BLaER1 treated with 17β-estradiol and CSF1 and Interleukin-3, amounts not matched to agents 10 nM and 100 nM (cell line): ENCODE results near the gene UQCRQ.

Experiments
- H3K27ac ChIP-seq, 11 experiments: shearing (Covaris generic); formaldehyde crosslinking; 2 replicates each; pipeline ENCODE4 v1.8.1; 2022
- H3K27me3 ChIP-seq, 11 experiments: shearing (Covaris generic); formaldehyde crosslinking; 2 replicates each; pipeline ENCODE4 v1.8.1; 2022
- H3K36me3 ChIP-seq, 11 experiments: shearing (Covaris generic); formaldehyde crosslinking; 2 replicates each; pipeline ENCODE4 v1.8.1; 2022
- H3K4me1 ChIP-seq, 10 experiments: shearing (Covaris generic); formaldehyde crosslinking; 2 replicates each; pipeline ENCODE4 v1.8.1; 2022
- H3K4me2 ChIP-seq, 11 experiments: shearing (Covaris generic); formaldehyde crosslinking; 2 replicates each; pipeline ENCODE4 v1.8.1; 2022
- H3K4me3 ChIP-seq, 10 experiments: shearing (Covaris generic); formaldehyde crosslinking; 2 replicates each; pipeline ENCODE4 v1.8.1; 2022
- H3K9ac ChIP-seq, 11 experiments: shearing (Covaris generic); formaldehyde crosslinking; 2 replicates each; pipeline ENCODE4 v1.8.1; 2022
- H3K9me3 ChIP-seq, 11 experiments: shearing (Covaris generic); formaldehyde crosslinking; replicated peaks in 1 of 11; 2 replicates each; pipeline ENCODE4 v1.8.1; 2022
- H4K20me1 ChIP-seq, 11 experiments: shearing (Covaris generic); formaldehyde crosslinking; 2 replicates each; pipeline ENCODE4 v1.8.1; 2022
- Cebpa-rat ChIP-seq, 11 experiments: shearing (Covaris generic); IDR thresholded peaks; 2 replicates each; pipeline ENCODE4 v1.8.1; 2022

Gene UQCRQ

GRCh38 chr5:132829742-132830435 is 36.6 kb upstream of the UQCRQ start:
- no peak for TF ChIP-seq Cebpa-rat (IDR thresholded peaks at IDR 0.05)
- Histone ChIP-seq H4K20me1 (peaks cover 0 to 50% (median 19%) of the 10 kb centered on the region in 11 experiments; a peak in 15 of 22 replicates), H3K27me3 (peaks cover 49 to 79% (median 72%) of the 10 kb centered on the region in 11 experiments), H3K4me3 (peak overlapping the region; percentile 60 to 88 (median 73)), H3K4me2 (peak overlapping the region; percentile 87 to 97 (median 95)), H3K27ac (peak overlapping the region; percentile 52 to 83 (median 69); a peak in 21 of 22 replicates), H3K4me1 (peaks cover 5 to 28% (median 14%) of the 10 kb centered on the region in 10 experiments; a peak in 17 of 20 replicates), H3K9me3 (no peaks in the 10 kb centered on the region; a peak in 1 of 22 replicates), H3K36me3 (peaks cover 0 to 32% (median 0%) of the 10 kb centered on the region in 11 experiments; a peak in 9 of 22 replicates), H3K9ac (peak overlapping the region; percentile 72 to 93 (median 82))

GRCh38 chr5:132830436-132831094 is 35.9 kb upstream of the UQCRQ start, which contains the start of gene SHROOM1:
SHROOM1 (minus strand) TSS chr5:132830647; CDS start chr5:132826140, 4,507 bp downstream.
- Histone ChIP-seq H3K27ac (peak within 1 kb of the TSS; percentile 52 to 83 (median 69); a peak in 21 of 22 replicates), H3K9ac (peak within 1 kb of the TSS; percentile 72 to 93 (median 82)), H3K27me3 (peaks cover 43 to 72% (median 66%) of the 10 kb centered on the region in 11 experiments), H3K9me3 (no peaks in the 10 kb centered on the region; a peak in 1 of 22 replicates), H3K4me1 (peaks cover 5 to 34% (median 15%) of the 10 kb centered on the region in 10 experiments; a peak in 17 of 20 replicates), H3K4me2 (peak within 1 kb of the TSS; percentile 87 to 97 (median 95)), H4K20me1 (peaks cover 0 to 43% (median 12%) of the 10 kb centered on the region in 11 experiments; a peak in 14 of 22 replicates), H3K4me3 (peak within 1 kb of the TSS; percentile 60 to 88 (median 73)), H3K36me3 (peaks cover 0 to 26% (median 0%) of the 10 kb centered on the region in 11 experiments; a peak in 9 of 22 replicates)
- TF ChIP-seq Cebpa-rat (IDR thresholded peaks at IDR 0.05) = no peak

DNA sequence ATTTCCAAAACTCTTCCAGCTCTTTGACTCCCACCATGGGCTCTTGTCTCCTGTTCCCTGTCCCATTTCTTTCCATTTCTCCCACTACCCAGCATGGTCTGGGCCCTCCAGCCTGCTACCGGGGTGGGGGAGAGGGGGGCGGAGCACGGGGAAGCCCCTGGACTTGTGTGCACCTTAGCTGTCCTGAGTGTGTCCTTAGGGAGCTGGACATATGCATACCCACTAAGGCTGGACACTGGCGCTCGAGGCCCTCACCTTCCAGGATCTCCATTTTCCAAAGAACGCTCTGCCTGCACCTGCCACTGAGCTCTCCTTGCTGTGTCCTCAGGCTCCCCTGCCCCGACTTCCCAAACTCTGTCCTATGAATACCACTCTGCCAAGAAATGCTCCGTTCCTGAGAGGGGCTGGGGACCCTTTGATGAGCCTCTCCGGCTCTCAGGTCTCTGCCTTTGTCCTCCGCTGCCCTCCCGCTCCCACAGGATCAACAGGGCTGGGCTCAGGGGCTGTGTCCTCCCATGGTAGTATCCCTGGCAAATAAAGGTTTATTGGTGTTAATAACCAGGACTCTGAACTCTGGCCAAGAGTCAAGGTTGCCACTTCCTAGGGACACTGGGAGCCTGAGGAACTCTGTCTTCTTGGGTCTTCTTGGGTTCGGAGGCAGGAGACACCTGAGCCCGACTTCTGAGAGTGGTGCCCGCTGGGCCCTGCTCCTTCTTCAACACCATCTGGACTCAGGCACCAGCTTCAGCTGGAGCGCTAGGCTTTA is 35.2 kb upstream of the UQCRQ start:
- peak overlapping the region in 5 of 11 experiments; percentile 73 to 83 (median 77); a peak in 7 of 22 replicates for H3K27ac ChIP-seq
- H3K4me1 ChIP-seq = peaks cover 9 to 41% (median 21%) of the 10 kb centered on the region in 10 experiments
- TF ChIP-seq Cebpa-rat (IDR thresholded peaks at IDR 0.05) = no peak
- peak overlapping the region in 5 of 11 experiments; percentile 82 to 93 (median 86); a peak in 9 of 22 replicates for H3K9ac ChIP-seq
- peaks cover 36 to 65% (median 59%) of the 10 kb centered on the region in 11 experiments for H3K27me3 ChIP-seq
- peaks cover 0 to 19% (median 0%) of the 10 kb centered on the region in 11 experiments; a peak in 6 of 22 replicates for H3K36me3 ChIP-seq
- 0 out of 22 replicates have a peak, but pooled peaks cover 0 to 5% (median 0%) of the 10 kb centered on the region in 11 experiments for H3K9me3 ChIP-seq
- peak overlapping the region; percentile 87 to 97 (median 95); a peak in 20 of 22 replicates for H3K4me2 ChIP-seq
- H3K4me3 ChIP-seq = peak overlapping the region in 8 of 10 experiments; percentile 60 to 88 (median 78); a peak in 16 of 20 replicates
- peaks cover 0 to 36% (median 7%) of the 10 kb centered on the region in 11 experiments; a peak in 11 of 22 replicates for H4K20me1 ChIP-seq

- TF ChIP-seq Cebpa-rat (IDR thresholded peaks at IDR 0.05) = no peak
- H3K27ac ChIP-seq = no peak overlapping the region
- peaks cover 0 to 22% (median 3%) of the 10 kb centered on the region in 11 experiments; a peak in 9 of 22 replicates for H4K20me1 ChIP-seq
- 0 out of 22 replicates have a peak, but pooled peaks cover 0 to 5% (median 0%) of the 10 kb centered on the region in 11 experiments for H3K9me3 ChIP-seq
- H3K27me3 ChIP-seq = peaks cover 22 to 52% (median 45%) of the 10 kb centered on the region in 11 experiments
- H3K4me2 ChIP-seq = no peak overlapping the region
- no peak overlapping the region for H3K4me3 ChIP-seq
- H3K36me3 ChIP-seq = peaks cover 0 to 5% (median 0%) of the 10 kb centered on the region in 11 experiments; a peak in 3 of 22 replicates
- H3K9ac ChIP-seq = no peak overlapping the region
- peaks cover 23 to 54% (median 34%) of the 10 kb centered on the region in 10 experiments for H3K4me1 ChIP-seq
These were observed 33.8 kb upstream of the UQCRQ start for GRCh38 chr5:132832612-132833011.

- H3K36me3 ChIP-seq = no peaks in the 10 kb centered on the region
- H4K20me1 ChIP-seq = peaks cover 0 to 8% (median 0%) of the 10 kb centered on the region in 11 experiments; a peak in 8 of 22 replicates
- H3K9me3 ChIP-seq = 0 out of 22 replicates have a peak, but pooled peaks cover 0 to 5% (median 0%) of the 10 kb centered on the region in 11 experiments
- H3K9ac ChIP-seq = no peak overlapping the region
- no peak overlapping the region for H3K27ac ChIP-seq
- TF ChIP-seq Cebpa-rat (IDR thresholded peaks at IDR 0.05) = no peak
- no peak overlapping the region for H3K4me3 ChIP-seq
- H3K4me2 ChIP-seq = no peak overlapping the region; a peak in 1 of 22 replicates
- peaks cover 29 to 61% (median 47%) of the 10 kb centered on the region in 10 experiments for H3K4me1 ChIP-seq
- peaks cover 8 to 37% (median 31%) of the 10 kb centered on the region in 11 experiments for H3K27me3 ChIP-seq
These were observed 32.4 kb upstream of the UQCRQ start for GRCh38 chr5:132834057-132834456.

DNA sequence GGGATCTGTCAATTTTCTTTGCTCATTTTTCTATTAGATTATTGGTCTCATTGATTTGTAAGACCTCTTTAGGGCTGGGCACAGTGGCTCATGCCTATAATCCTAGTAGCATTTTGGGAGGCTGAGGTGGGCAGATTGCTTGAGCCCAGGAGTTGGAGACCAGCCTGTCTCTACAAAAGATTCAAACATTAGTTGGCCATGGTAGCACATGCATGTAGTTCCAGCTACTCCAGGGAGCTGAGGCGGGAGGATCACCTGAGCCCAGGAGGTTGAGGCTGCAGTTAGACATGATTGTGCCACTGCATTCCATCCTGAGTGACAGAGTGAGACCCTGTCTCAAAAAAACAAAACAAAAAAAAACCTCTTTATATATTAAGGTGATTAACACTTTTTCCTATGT is 29.6 kb upstream of the UQCRQ start:
- Histone ChIP-seq H3K27me3 (peaks cover 0 to 9% (median 3%) of the 10 kb centered on the region in 11 experiments; a peak in 14 of 22 replicates), H3K9me3 (0 out of 22 replicates have a peak, but pooled peaks cover 0 to 5% (median 0%) of the 10 kb centered on the region in 11 experiments), H3K27ac (peak overlapping the region in 9 of 11 experiments; percentile 63 to 89 (median 81); a peak in 19 of 22 replicates), H3K9ac (peak overlapping the region in 9 of 11 experiments; percentile 16 to 71 (median 48); a peak in 13 of 22 replicates), H3K36me3 (no peaks in the 10 kb centered on the region), H4K20me1 (no peaks in the 10 kb centered on the region), H3K4me2 (peak overlapping the region; percentile 49 to 90 (median 77)), H3K4me3 (no peak overlapping the region), H3K4me1 (peaks cover 25 to 73% (median 62%) of the 10 kb centered on the region in 10 experiments)
- no peak for TF ChIP-seq Cebpa-rat (IDR thresholded peaks at IDR 0.05)

GRCh38 chr5:132837868-132838267 is 28.6 kb upstream of the UQCRQ start:
- peak overlapping the region; percentile 49 to 90 (median 77) for H3K4me2 ChIP-seq
- peaks cover 25 to 79% (median 65%) of the 10 kb centered on the region in 10 experiments for H3K4me1 ChIP-seq
- H3K9ac ChIP-seq = peak overlapping the region in 8 of 11 experiments; percentile 5 to 71 (median 56); a peak in 13 of 22 replicates
- no peaks in the 10 kb centered on the region for H3K27me3 ChIP-seq
- no peak overlapping the region for H3K4me3 ChIP-seq
- H4K20me1 ChIP-seq = no peaks in the 10 kb centered on the region
- 0 out of 22 replicates have a peak, but pooled peaks cover 0 to 5% (median 0%) of the 10 kb centered on the region in 11 experiments for H3K9me3 ChIP-seq
- no peak for TF ChIP-seq Cebpa-rat (IDR thresholded peaks at IDR 0.05)
- no peaks in the 10 kb centered on the region for H3K36me3 ChIP-seq
- H3K27ac ChIP-seq = peak overlapping the region; percentile 65 to 89 (median 79); a peak in 20 of 22 replicates
